HG02642 (cell line): ENCODE measurements around the gene UGT2A2.
"Not testable (repeated sequence)": the region's sequence is repeated elsewhere in the genome, so short reads cannot be mapped to it uniquely, and the experiment has no call there.

ENCODE experiments used
- ATAC-seq: cut with Tn5 transposase; IDR thresholded peaks from one replicate; pipeline ENCODE4 v1.9.1; 2021; ENCODE audit warnings: mild to moderate bottlenecking; ENCODE audit not compliant: unreplicated experiment, poor library complexity

Gene UGT2A2

GRCh38 chr4:69639542-69639941, at the start of gene UGT2A2:
TSS of gene UGT2A2 (minus strand) at chr4:69639642. CDS start at chr4:69639640, 2 bp downstream.
- no peak for ATAC-seq

- no peak for ATAC-seq
These were observed 45.4 kb upstream of the UGT2A2 start for GRCh38 chr4:69684804-69685203.

- no peak for ATAC-seq
These were observed 29.2 kb upstream of the UGT2A2 start for GRCh38 chr4:69668680-69669079.

- not testable (repeated sequence) for ATAC-seq
These were observed 24.6 kb upstream of the UGT2A2 start for GRCh38 chr4:69664009-69664408.

GRCh38 chr4:69661130-69661803, 21.8 kb upstream of the UGT2A2 start:
- not testable (repeated sequence) for ATAC-seq

- ATAC-seq = no peak
These were observed 18.7 kb upstream of the UGT2A2 start for GRCh38 chr4:69658133-69658532.

GRCh38 chr4:69656653-69657158, 17.3 kb upstream of the UGT2A2 start:
- ATAC-seq = no peak

- no peak for ATAC-seq
These were observed 13.7 kb upstream of the UGT2A2 start, which contains the start of gene UGT2A1 for GRCh38 chr4:69653147-69653546. TSS of gene UGT2A1 (minus strand) at chr4:69653247. CDS start at chr4:69647644, 5,603 bp downstream.

GRCh38 chr4:69650872-69651271, 11.4 kb upstream of the UGT2A2 start:
- ATAC-seq = no peak

- no peak for ATAC-seq
These were observed 10.2 kb upstream of the UGT2A2 start for GRCh38 chr4:69649629-69650028.

- ATAC-seq = no peak
These were observed 9.8 kb upstream of the UGT2A2 start for GRCh38 chr4:69649207-69649606.

- ATAC-seq = no peak
These were observed 3.5 kb upstream of the UGT2A2 start for GRCh38 chr4:69642961-69643360.

- no peak for ATAC-seq
These were observed 847 bp upstream of the UGT2A2 start for GRCh38 chr4:69640289-69640688.

GRCh38 chr4:69617083-69617694, 22.3 kb downstream of the UGT2A2 start:
- ATAC-seq = no peak

GRCh38 chr4:69610484-69610883, 29.0 kb downstream of the UGT2A2 start:
- ATAC-seq = no peak

GRCh38 chr4:69601065-69601464, 38.4 kb downstream of the UGT2A2 start:
- no peak for ATAC-seq

- no peak for ATAC-seq
These were observed 39.4 kb downstream of the UGT2A2 start for GRCh38 chr4:69600013-69600412.

GRCh38 chr4:69594382-69594781, 45.1 kb downstream of the UGT2A2 start:
- ATAC-seq = no peak

- no peak for ATAC-seq
These were observed 48.1 kb downstream of the UGT2A2 start for GRCh38 chr4:69591364-69591763.

- no peak for ATAC-seq
These were observed 49.6 kb downstream of the UGT2A2 start for GRCh38 chr4:69589884-69590283.

GRCh38 chr4:69584135-69584534, 55.3 kb downstream of the UGT2A2 start:
- no peak for ATAC-seq

GRCh38 chr4:69583543-69583942, 55.9 kb downstream of the UGT2A2 start:
- ATAC-seq = no peak
